Measurements from ENCODE around the gene DENND11.

- TF ChIP-seq CTCF (IDR thresholded peaks at IDR 0.05 in 8 of 11, conservative IDR thresholded peaks at IDR 0.05 in 3 of 11), result no peak
- no peak for TF ChIP-seq POLR2AphosphoS5 (IDR thresholded peaks at IDR 0.05)
- no peak for TF ChIP-seq POLR2A (IDR thresholded peaks at IDR 0.05)
Observed at GRCh38 chr7:141665208-141666035, 36.5 kb downstream of the DENND11 start.

Data from spleen (tissue), 7 donors.